Fibroblast of lung (primary cell): Measurements from ENCODE around the gene REPIN1. TPM values are rescaled to one million over a fixed set of nuclear protein-coding genes. Genes with fewer than 3 reads are reported as not detected.

Source experiments
- DNase-seq, 2 donors: peaks; one replicate each; pipeline versions ENCODE4 v3.0.0 to v3.0.0-alpha.2; 2010; ENCODE audit warnings: low read depth in 2 of 2
- H2AFZ ChIP-seq: 2 replicates; pipeline ENCODE4 v1.5.1; 2012; ENCODE audit warnings: low read length, control low read depth, inconsistent platforms
- H3K27ac ChIP-seq: 2 replicates; pipeline ENCODE4 v1.5.1; 2011; ENCODE audit warnings: low read length, control low read depth; ENCODE audit not compliant: insufficient read depth
- H3K27me3 ChIP-seq: 2 replicates; pipeline ENCODE4 v1.5.1; 2011; ENCODE audit warnings: mild to moderate bottlenecking, low read length; ENCODE audit not compliant: control insufficient read depth, insufficient read depth
- H3K36me3 ChIP-seq: 2 replicates; pipeline ENCODE4 v1.5.1; 2011; ENCODE audit warnings: low read length; ENCODE audit not compliant: control insufficient read depth, insufficient read depth
- H3K4me1 ChIP-seq: 2 replicates; pipeline ENCODE4 v1.5.1; 2011; ENCODE audit warnings: low read length; ENCODE audit not compliant: control insufficient read depth, insufficient read depth; ENCODE audit errors: extremely low read depth
- H3K4me2 ChIP-seq: 2 replicates; pipeline ENCODE4 v1.5.1; 2011; ENCODE audit warnings: low read length, control low read depth; ENCODE audit not compliant: insufficient read depth; ENCODE audit errors: extremely low read depth
- H3K4me3 ChIP-seq, 4 experiments: fragments of 200-600 bp in 1 of 4; sonication (generic) in 1 of 4; replicated peaks in 1 of 4; 2 replicates each; pipeline ENCODE4 v1.5.1; 2011 to 2016; ENCODE audit warnings: low read length in 4 of 4, low read depth in 3 of 4, mild to moderate bottlenecking in 3 of 4, control low read depth in 2 of 4, inconsistent platforms in 1 of 4, mixed read lengths in 1 of 4; ENCODE audit not compliant: insufficient read depth in 1 of 4; ENCODE audit errors: control extremely low read depth in 1 of 4
- H3K79me2 ChIP-seq: 2 replicates; pipeline ENCODE4 v1.5.1; 2012; ENCODE audit warnings: mild to moderate bottlenecking, low read length, inconsistent platforms; ENCODE audit not compliant: control insufficient read depth, insufficient read depth
- H3K9ac ChIP-seq: 2 replicates; pipeline ENCODE4 v1.5.1; 2011; ENCODE audit warnings: mild to moderate bottlenecking, low read length, control low read depth; ENCODE audit not compliant: insufficient read depth
- H3K9me3 ChIP-seq: 2 replicates; pipeline ENCODE4 v1.5.1; 2012; ENCODE audit warnings: low read depth, low read length; ENCODE audit not compliant: control insufficient read depth, insufficient read depth
- H4K20me1 ChIP-seq: 2 replicates; pipeline ENCODE4 v1.5.1; 2011; ENCODE audit warnings: low read length; ENCODE audit not compliant: control insufficient read depth, insufficient read depth; ENCODE audit errors: extremely low read depth
- CTCF ChIP-seq, 2 donors: IDR thresholded peaks in 1 of 2; conservative IDR thresholded peaks in 1 of 2; 1 replicate in 1 of 2; 2 replicates in 1 of 2; pipeline ENCODE4 v1.5.1; 2011 to 2012; ENCODE audit warnings: low read length in 2 of 2, control low read depth in 1 of 2, inconsistent platforms in 1 of 2, low read depth in 1 of 2, mild to moderate bottlenecking in 1 of 2
- EZH2 ChIP-seq: IDR thresholded peaks from 2 replicates; pipeline ENCODE4 v1.5.1; 2012; ENCODE audit warnings: low read length, control low read depth, mild to moderate bottlenecking; ENCODE audit errors: missing control alignments
- polyA plus RNA-seq, 2 donors: library from polyadenylated mRNA; depleted of rRNA in 1 of 2; stranded (reverse) in 1 of 2; unstranded in 1 of 2; fragments of >200 nt; gene quantifications; 2 replicates each; pipeline ENCODE4 v1.2.1, GENCODE V29; 2011 to 2012; ENCODE audit warnings: missing spikeins in 1 of 2
- total RNA-seq: library from RNA; depleted of rRNA; stranded (reverse); fragments of >200 nt; gene quantifications from 2 replicates; pipeline ENCODE4 v1.2.1, GENCODE V29; 2014

REPIN1 gene
- total and polyA plus RNA-seq, 2 donors (not counting 1 experiment from before 2014, with no cell fraction given), result 20.8 to 41.3 TPM

GRCh38 chr7:150339409-150339809 lies 29.2 kb upstream of the REPIN1 start:
- peak in 1 of 2 donors; percentile 52 for DNase-seq
- Histone ChIP-seq H3K4me3 (peak overlapping the region in 1 of 4 experiments; percentile 65), H3K4me2 (no peak overlapping the region), H3K9ac (no peak overlapping the region), H3K9me3 (no peaks in the 10 kb centered on the region), H3K79me2 (no peaks in the 10 kb centered on the region), H4K20me1 (no peaks in the 10 kb centered on the region), H2AFZ (no peak overlapping the region), H3K27ac (no peak overlapping the region), H3K36me3 (no peaks in the 10 kb centered on the region), H3K27me3 (peaks cover 31% of the 10 kb centered on the region), H3K4me1 (peaks cover 15% of the 10 kb centered on the region)
- no peak for TF ChIP-seq EZH2
- no peak for TF ChIP-seq CTCF (conservative IDR thresholded peaks at IDR 0.05 in 1 of 2, IDR thresholded peaks at IDR 0.05 in 1 of 2; ENCODE audit: low read depth in 1 of 2, low read length in 2 of 2)

- H3K4me2 ChIP-seq, result peak overlapping the region; percentile 35
- H2AFZ ChIP-seq, result no peak overlapping the region
- peak; percentile 71 to 82 for DNase-seq
Measured at GRCh38 chr7:150340024-150340749, 28.4 kb upstream of the REPIN1 start.

GRCh38 chr7:150340875-150341262 lies 27.8 kb upstream of the REPIN1 start:
- no peaks in the 10 kb centered on the region for H4K20me1 ChIP-seq
- no peak for DNase-seq
- peak overlapping the region in 3 of 4 experiments; percentile 14 to 65 (median 46) for H3K4me3 ChIP-seq
- H3K27me3 ChIP-seq, result peaks cover 31% of the 10 kb centered on the region
- no peaks in the 10 kb centered on the region for H3K79me2 ChIP-seq
- no peak overlapping the region for H3K27ac ChIP-seq
- peak overlapping the region; percentile 30 for H3K9ac ChIP-seq
- H2AFZ ChIP-seq, result no peak overlapping the region
- no peaks in the 10 kb centered on the region for H3K9me3 ChIP-seq
- H3K4me2 ChIP-seq, result peak overlapping the region; percentile 25
- H3K36me3 ChIP-seq, result no peaks in the 10 kb centered on the region
- peaks cover 9% of the 10 kb centered on the region for H3K4me1 ChIP-seq
- TF ChIP-seq EZH2 (no peak), CTCF (conservative IDR thresholded peaks at IDR 0.05 in 1 of 2, IDR thresholded peaks at IDR 0.05 in 1 of 2; ENCODE audit: low read depth in 1 of 2, low read length in 2 of 2) (no peak)

More at GRCh38 chr7:150340024-150340749, 28.4 kb upstream of the REPIN1 start:
- Histone ChIP-seq H3K27me3 (peaks cover 31% of the 10 kb centered on the region), H4K20me1 (no peaks in the 10 kb centered on the region), H3K4me1 (peaks cover 15% of the 10 kb centered on the region), H3K9me3 (no peaks in the 10 kb centered on the region), H3K79me2 (no peaks in the 10 kb centered on the region), H3K27ac (no peak overlapping the region), H3K4me3 (peak overlapping the region in 3 of 4 experiments; percentile 29 to 65 (median 47)), H3K9ac (no peak overlapping the region), H3K36me3 (no peaks in the 10 kb centered on the region)
- TF ChIP-seq CTCF (conservative IDR thresholded peaks at IDR 0.05 in 1 of 2, IDR thresholded peaks at IDR 0.05 in 1 of 2; ENCODE audit: low read depth in 1 of 2, low read length in 2 of 2), result peak in 1 of 2 donors; percentile 14
- TF ChIP-seq EZH2, result no peak
